22Rv1 (cell line): ENCODE results near the gene SEC23A.

Experiments
- CTCF ChIP-seq: fragments of 450-650 bp; IDR thresholded peaks from 2 replicates; pipeline ENCODE4 v1.5.1; 2017; ENCODE audit warnings: mild to moderate bottlenecking
- ZFX ChIP-seq: fragments of 450-650 bp; IDR thresholded peaks from 2 replicates; pipeline ENCODE4 v1.6.1; 2017; ENCODE audit warnings: antibody characterized with exemption, borderline replicate concordance

- TF ChIP-seq CTCF (no peak), ZFX (no peak)
Observed at GRCh38 chr14:39035336-39035735, 67.7 kb downstream of the SEC23A start.
